GM23338 (cell line): ENCODE measurements around the gene NAALADL2. TPM values are rescaled to one million over a fixed set of nuclear protein-coding genes. Genes with fewer than 3 reads are reported as not detected.

ENCODE experiments used
- ATAC-seq: fragments of 200-7000 bp; cut with Tn5 transposase; 3 replicates; pipeline ENCODE4 v1.9.1; 2020
- DNase-seq: peaks from one replicate; pipeline ENCODE4 v3.0.0-alpha.2; 2015; ENCODE audit warnings: low spot score
- H2AFZ ChIP-seq: fragments of 200-600 bp; sonication (generic); 2 replicates; pipeline ENCODE4 v1.8.0; 2016; ENCODE audit warnings: antibody characterized with exemption, mild to moderate bottlenecking, moderate library complexity
- H3F3A ChIP-seq: fragments of 200-600 bp; sonication (generic); replicated peaks from 2 replicates; pipeline ENCODE4 v1.8.0; 2017; ENCODE audit warnings: antibody characterized with exemption, mixed run types, low read depth
- H3K27ac ChIP-seq: fragments of 200-600 bp; sonication (generic); 2 replicates; pipeline ENCODE4 v1.6.1; 2016; ENCODE audit warnings: low read depth
- H3K27me3 ChIP-seq: fragments of 200-600 bp; sonication (generic); 2 replicates; pipeline ENCODE4 v1.8.0; 2016; ENCODE audit warnings: mild to moderate bottlenecking, mixed run types, moderate library complexity; ENCODE audit not compliant: insufficient read depth
- H3K36me3 ChIP-seq: fragments of 200-600 bp; sonication (generic); 2 replicates; pipeline ENCODE4 v1.8.0; 2016; ENCODE audit warnings: mild to moderate bottlenecking; ENCODE audit not compliant: insufficient read depth
- H3K4me1 ChIP-seq: fragments of 200-600 bp; sonication (generic); 2 replicates; pipeline ENCODE4 v1.8.0; 2016; ENCODE audit warnings: mild to moderate bottlenecking, moderate library complexity; ENCODE audit not compliant: insufficient read depth
- H3K4me2 ChIP-seq: fragments of 200-600 bp; sonication (generic); 2 replicates; pipeline ENCODE4 v1.7.1; 2017; ENCODE audit warnings: mixed run types
- H3K4me3 ChIP-seq: fragments of 200-600 bp; sonication (generic); 2 replicates; pipeline ENCODE4 v1.6.1; 2016; ENCODE audit warnings: mixed run types
- H3K79me2 ChIP-seq: fragments of 200-600 bp; sonication (generic); replicated peaks from 2 replicates; pipeline ENCODE4 v1.8.0; 2017; ENCODE audit warnings: mild to moderate bottlenecking; ENCODE audit not compliant: insufficient read depth
- H3K9me2 ChIP-seq: fragments of 200-600 bp; sonication (generic); 2 replicates; pipeline ENCODE4 v1.8.0; 2017; ENCODE audit not compliant: insufficient read depth
- H4K20me1 ChIP-seq: fragments of 200-600 bp; sonication (generic); replicated peaks from 2 replicates; pipeline ENCODE4 v1.8.0; 2017; ENCODE audit warnings: mild to moderate bottlenecking; ENCODE audit not compliant: insufficient read depth
- H3K27ac Mint-ChIP-seq: 2 replicates; pipeline ENCODE4 v1.8.0; 2020; ENCODE audit warnings: inconsistent platforms, mild to moderate bottlenecking, moderate library complexity, mixed read lengths
- H3K27me3 Mint-ChIP-seq: 3 replicates; pipeline ENCODE4 v1.8.0; 2022; ENCODE audit warnings: low read depth, mild to moderate bottlenecking, moderate library complexity, mixed read lengths, inconsistent platforms; ENCODE audit not compliant: insufficient read depth, poor library complexity
- H3K36me3 Mint-ChIP-seq: 3 replicates; pipeline ENCODE4 v1.8.0; 2021; ENCODE audit warnings: low read depth, mild to moderate bottlenecking, inconsistent platforms, moderate library complexity, mixed read lengths
- H3K4me1 Mint-ChIP-seq: 3 replicates; pipeline ENCODE4 v1.8.0; 2020; ENCODE audit warnings: mild to moderate bottlenecking, inconsistent platforms, mixed read lengths
- H3K4me3 Mint-ChIP-seq: 3 replicates; pipeline ENCODE4 v1.8.0; 2021; ENCODE audit warnings: moderate library complexity, mild to moderate bottlenecking, inconsistent platforms, mixed read lengths
- H3K9me3 Mint-ChIP-seq: 3 replicates; pipeline ENCODE4 v1.8.0; 2020; ENCODE audit warnings: moderate library complexity, mild to moderate bottlenecking, inconsistent platforms, mixed read lengths
- CREB1 ChIP-seq: fragments of 250-450 bp; sonication (Bioruptor Pico); IDR thresholded peaks from 2 replicates; pipeline ENCODE4 v1.5.0; 2020; ENCODE audit warnings: low read depth, mild to moderate bottlenecking, moderate library complexity
- EZH2 ChIP-seq: fragments of 200-600 bp; sonication (generic); IDR thresholded peaks from one replicate; pipeline ENCODE4 v1.8.0; 2017; ENCODE audit warnings: antibody characterized with exemption, mild to moderate bottlenecking, low read depth; ENCODE audit not compliant: unreplicated experiment
- JUNB ChIP-seq: IDR thresholded peaks from one replicate; pipeline ENCODE4 v1.6.1; 2016; ENCODE audit warnings: antibody characterized with exemption; ENCODE audit not compliant: unreplicated experiment
- NANOG ChIP-seq: IDR thresholded peaks from 2 replicates; pipeline ENCODE4 v1.6.1; 2016; ENCODE audit warnings: antibody characterized with exemption, borderline replicate concordance
- POLR2AphosphoS5 ChIP-seq: IDR thresholded peaks from 2 replicates; pipeline ENCODE4 v1.6.1; 2016; ENCODE audit warnings: antibody characterized with exemption, low read depth
- REST ChIP-seq: IDR thresholded peaks from one replicate; pipeline ENCODE4 v1.6.1; 2018; ENCODE audit warnings: antibody characterized with exemption; ENCODE audit not compliant: unreplicated experiment
- ZNF114 ChIP-seq: fragments of 250-450 bp; sonication (Bioruptor Pico); IDR thresholded peaks from 2 replicates; pipeline ENCODE4 v1.5.0; 2020; ENCODE audit warnings: mild to moderate bottlenecking, moderate library complexity
- ZNF331 ChIP-seq: fragments of 250-450 bp; sonication (Bioruptor Pico); IDR thresholded peaks from 2 replicates; pipeline ENCODE4 v1.5.0; 2020; ENCODE audit warnings: low read depth, mild to moderate bottlenecking, moderate library complexity
- polyA plus RNA-seq: library from polyadenylated mRNA; unstranded; fragments of >200 nt; fragmentation: Nextera tagmentation; extraction: Ambion mirVana; gene quantifications from 2 replicates; pipeline ENCODE4 v1.2.1, GENCODE V29; 2016
- total RNA-seq: library from RNA; depleted of rRNA; stranded (reverse); fragments of >200 nt; shearing (Covaris generic); gene quantifications from 2 replicates; pipeline ENCODE4 v1.2.3, GENCODE V29; 2014
- TF ChIP-seq, protein P1 (sequence below), 2 experiments: fragments of 200-600 bp in 1 of 2; sonication (generic) in 1 of 2; conservative IDR thresholded peaks; 2 replicates each; pipeline versions ENCODE4 v1.5.1 to v1.6.1; 2016 to 2017; ENCODE audit warnings: antibody characterized with exemption in 2 of 2, low read depth in 2 of 2, mild to moderate bottlenecking in 2 of 2, moderate library complexity in 1 of 2
- TF ChIP-seq, protein P2 (sequence below): IDR thresholded peaks from 2 replicates; pipeline ENCODE4 v1.6.1; 2016; ENCODE audit warnings: antibody characterized with exemption

Gene NAALADL2
- total and polyA plus RNA-seq, 2 experiments from 2014 or later: 1.6 to 2.6 TPM

- TF ChIP-seq, protein P1, sequence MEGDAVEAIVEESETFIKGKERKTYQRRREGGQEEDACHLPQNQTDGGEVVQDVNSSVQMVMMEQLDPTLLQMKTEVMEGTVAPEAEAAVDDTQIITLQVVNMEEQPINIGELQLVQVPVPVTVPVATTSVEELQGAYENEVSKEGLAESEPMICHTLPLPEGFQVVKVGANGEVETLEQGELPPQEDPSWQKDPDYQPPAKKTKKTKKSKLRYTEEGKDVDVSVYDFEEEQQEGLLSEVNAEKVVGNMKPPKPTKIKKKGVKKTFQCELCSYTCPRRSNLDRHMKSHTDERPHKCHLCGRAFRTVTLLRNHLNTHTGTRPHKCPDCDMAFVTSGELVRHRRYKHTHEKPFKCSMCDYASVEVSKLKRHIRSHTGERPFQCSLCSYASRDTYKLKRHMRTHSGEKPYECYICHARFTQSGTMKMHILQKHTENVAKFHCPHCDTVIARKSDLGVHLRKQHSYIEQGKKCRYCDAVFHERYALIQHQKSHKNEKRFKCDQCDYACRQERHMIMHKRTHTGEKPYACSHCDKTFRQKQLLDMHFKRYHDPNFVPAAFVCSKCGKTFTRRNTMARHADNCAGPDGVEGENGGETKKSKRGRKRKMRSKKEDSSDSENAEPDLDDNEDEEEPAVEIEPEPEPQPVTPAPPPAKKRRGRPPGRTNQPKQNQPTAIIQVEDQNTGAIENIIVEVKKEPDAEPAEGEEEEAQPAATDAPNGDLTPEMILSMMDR (conservative IDR thresholded peaks at IDR 0.05; ENCODE audit: low read depth in 2 of 2): no peak
- TF ChIP-seq CREB1 (CRISPR knock-in tag) (no peak), ZNF331 (CRISPR knock-in tag) (no peak)
Measured at GRCh38 chr3:175617247-175617646, 758.1 kb downstream of the NAALADL2 start (continued).

DNA sequence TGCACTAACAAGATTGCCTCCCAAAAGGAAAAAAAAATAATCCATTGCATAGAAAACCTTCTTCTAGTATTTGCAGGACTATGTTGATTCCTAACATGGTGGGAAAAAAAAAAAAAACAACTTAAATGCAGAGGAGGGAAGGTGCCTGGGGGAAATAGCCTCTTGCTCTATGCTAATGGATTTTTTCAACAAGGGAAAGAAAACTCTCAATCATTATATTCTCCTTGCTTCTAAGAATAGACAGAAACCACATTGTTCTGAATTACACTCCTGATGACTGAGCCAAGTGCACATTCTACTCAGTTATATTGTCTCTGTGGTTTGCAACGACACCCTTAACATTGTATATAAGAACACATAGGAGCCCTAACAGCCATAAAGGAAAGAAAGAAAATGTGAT, 760.2 kb downstream of the NAALADL2 start:
- Histone ChIP-seq H3K9me2 (peaks cover 32% of the 10 kb centered on the region), H3K27ac (no peak overlapping the region), H4K20me1 (no peaks in the 10 kb centered on the region), H3F3A (no peaks in the 10 kb centered on the region), H3K4me1 (no peaks in the 10 kb centered on the region), H2AFZ (peak overlapping the region; percentile 75; the same call in 1 of the 2 replicates), H3K79me2 (no peaks in the 10 kb centered on the region), H3K4me3 (no peak overlapping the region), H3K4me2 (no peak overlapping the region), H3K27me3 (no peaks in the 10 kb centered on the region), H3K36me3 (no peaks in the 10 kb centered on the region)
- no peaks in the 10 kb centered on the region; the same call in 2 of the 3 replicates for H3K4me1 Mint-ChIP-seq
- DNase-seq: no peak
- H3K4me3 Mint-ChIP-seq: no peak overlapping the region
- ATAC-seq: no peak
- no peak overlapping the region for H3K27ac Mint-ChIP-seq
- no peaks in the 10 kb centered on the region for H3K36me3 Mint-ChIP-seq
- no peaks in the 10 kb centered on the region for H3K9me3 Mint-ChIP-seq
- no peaks in the 10 kb centered on the region for H3K27me3 Mint-ChIP-seq
- TF ChIP-seq REST (no peak), NANOG (no peak), EZH2 (no peak), ZNF114 (no peak), JUNB (no peak), POLR2AphosphoS5 (no peak), ZNF331 (CRISPR knock-in tag) (no peak)
- TF ChIP-seq, protein P2, sequence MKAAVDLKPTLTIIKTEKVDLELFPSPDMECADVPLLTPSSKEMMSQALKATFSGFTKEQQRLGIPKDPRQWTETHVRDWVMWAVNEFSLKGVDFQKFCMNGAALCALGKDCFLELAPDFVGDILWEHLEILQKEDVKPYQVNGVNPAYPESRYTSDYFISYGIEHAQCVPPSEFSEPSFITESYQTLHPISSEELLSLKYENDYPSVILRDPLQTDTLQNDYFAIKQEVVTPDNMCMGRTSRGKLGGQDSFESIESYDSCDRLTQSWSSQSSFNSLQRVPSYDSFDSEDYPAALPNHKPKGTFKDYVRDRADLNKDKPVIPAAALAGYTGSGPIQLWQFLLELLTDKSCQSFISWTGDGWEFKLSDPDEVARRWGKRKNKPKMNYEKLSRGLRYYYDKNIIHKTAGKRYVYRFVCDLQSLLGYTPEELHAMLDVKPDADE: no peak
- TF ChIP-seq, protein P1 (conservative IDR thresholded peaks at IDR 0.05; ENCODE audit: low read depth in 2 of 2): no peak
